HG03432 (cell line): Measurements from ENCODE around the gene BPTF.
"Not testable (repeated sequence)": the region's sequence is repeated elsewhere in the genome, so short reads cannot be mapped to it uniquely, and the experiment has no call there.

Source experiments
- ATAC-seq: cut with Tn5 transposase; IDR thresholded peaks from one replicate; pipeline ENCODE4 v1.9.1; 2021; ENCODE audit warnings: mild to moderate bottlenecking, moderate library complexity; ENCODE audit not compliant: unreplicated experiment

BPTF gene, protein sequence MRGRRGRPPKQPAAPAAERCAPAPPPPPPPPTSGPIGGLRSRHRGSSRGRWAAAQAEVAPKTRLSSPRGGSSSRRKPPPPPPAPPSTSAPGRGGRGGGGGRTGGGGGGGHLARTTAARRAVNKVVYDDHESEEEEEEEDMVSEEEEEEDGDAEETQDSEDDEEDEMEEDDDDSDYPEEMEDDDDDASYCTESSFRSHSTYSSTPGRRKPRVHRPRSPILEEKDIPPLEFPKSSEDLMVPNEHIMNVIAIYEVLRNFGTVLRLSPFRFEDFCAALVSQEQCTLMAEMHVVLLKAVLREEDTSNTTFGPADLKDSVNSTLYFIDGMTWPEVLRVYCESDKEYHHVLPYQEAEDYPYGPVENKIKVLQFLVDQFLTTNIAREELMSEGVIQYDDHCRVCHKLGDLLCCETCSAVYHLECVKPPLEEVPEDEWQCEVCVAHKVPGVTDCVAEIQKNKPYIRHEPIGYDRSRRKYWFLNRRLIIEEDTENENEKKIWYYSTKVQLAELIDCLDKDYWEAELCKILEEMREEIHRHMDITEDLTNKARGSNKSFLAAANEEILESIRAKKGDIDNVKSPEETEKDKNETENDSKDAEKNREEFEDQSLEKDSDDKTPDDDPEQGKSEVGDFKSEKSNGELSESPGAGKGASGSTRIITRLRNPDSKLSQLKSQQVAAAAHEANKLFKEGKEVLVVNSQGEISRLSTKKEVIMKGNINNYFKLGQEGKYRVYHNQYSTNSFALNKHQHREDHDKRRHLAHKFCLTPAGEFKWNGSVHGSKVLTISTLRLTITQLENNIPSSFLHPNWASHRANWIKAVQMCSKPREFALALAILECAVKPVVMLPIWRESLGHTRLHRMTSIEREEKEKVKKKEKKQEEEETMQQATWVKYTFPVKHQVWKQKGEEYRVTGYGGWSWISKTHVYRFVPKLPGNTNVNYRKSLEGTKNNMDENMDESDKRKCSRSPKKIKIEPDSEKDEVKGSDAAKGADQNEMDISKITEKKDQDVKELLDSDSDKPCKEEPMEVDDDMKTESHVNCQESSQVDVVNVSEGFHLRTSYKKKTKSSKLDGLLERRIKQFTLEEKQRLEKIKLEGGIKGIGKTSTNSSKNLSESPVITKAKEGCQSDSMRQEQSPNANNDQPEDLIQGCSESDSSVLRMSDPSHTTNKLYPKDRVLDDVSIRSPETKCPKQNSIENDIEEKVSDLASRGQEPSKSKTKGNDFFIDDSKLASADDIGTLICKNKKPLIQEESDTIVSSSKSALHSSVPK (N-terminal part only)

DNA sequence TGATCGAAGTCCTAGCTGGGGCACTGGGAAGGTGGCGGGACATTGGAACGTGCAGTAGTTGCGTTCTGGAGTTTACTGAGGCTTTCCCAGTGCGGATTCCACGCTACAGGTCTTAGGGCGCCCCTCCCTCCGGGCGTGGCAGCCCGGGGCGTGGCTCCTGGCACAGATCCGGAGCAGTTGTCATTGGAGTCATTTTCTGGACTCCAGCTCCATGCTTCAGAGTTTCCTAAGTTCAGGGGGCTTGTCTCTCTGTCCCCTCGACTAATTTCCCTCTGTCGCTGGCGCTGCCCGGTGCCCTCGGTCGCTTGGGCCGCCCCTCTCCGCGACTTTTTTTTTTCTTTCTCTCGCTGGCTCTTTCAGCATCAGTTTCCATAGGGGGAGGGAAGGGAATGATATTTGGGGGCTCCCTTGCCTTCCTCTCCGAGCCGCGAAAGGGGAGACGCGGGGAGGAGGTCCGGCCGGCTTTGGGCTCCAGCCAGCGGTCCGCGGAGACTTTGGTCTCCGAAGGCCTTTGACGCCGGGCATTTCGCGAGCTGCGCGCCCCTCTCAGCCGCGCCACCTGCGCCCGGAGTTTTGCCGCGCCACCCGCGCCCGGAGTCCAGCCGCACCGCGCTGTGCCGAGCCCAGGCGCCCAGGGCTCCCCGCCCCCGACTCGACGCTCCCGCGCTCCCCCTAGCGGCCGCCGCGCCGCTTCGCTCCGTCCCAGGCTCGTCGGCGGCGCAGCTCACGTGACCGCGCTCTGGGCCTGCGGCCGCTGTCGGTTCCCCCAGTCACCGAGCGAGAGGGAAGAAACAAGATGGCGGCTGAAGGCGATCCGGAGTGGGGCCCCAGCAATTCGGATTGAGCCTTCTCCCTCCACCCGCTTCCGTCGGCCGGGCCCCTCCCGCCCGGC is at the start of gene BPTF:
BPTF (plus strand) TSS at position 769 of the 892 bp plus-strand sequence. CDS start 222 bp downstream, outside the sequence.
- peak; percentile 86 for ATAC-seq

DNA sequence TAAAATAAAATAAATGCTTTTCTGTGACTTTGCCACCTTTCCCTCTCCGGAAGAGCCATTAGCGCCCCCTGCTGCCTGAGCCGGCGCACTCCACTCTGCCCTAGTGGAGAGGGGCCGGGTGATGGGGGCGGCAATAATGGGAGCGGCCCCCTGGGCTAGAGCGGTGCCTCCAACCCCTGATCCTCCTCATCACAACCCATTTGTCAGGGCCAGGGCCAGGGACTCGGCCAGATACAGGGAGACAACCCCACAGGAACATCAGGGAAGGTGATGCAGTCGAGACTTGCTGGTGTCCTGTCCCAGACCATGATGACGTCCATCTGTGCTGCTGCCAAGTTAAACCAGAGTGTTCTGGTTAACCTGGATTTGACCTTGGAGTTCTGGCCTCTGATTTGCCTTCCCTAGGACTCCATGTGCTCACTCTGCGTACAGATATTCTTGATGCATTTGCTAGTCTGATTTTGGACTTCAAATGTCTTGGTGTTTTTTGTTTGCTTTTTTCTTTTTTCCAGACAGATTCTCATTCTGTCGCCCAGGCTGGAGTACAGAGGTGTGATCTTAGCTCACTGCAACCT is 46.1 kb upstream of the BPTF start:
- no peak for ATAC-seq

- ATAC-seq, result no peak
Measured at GRCh38 chr17:67784364-67785121, 40.8 kb upstream of the BPTF start.

DNA sequence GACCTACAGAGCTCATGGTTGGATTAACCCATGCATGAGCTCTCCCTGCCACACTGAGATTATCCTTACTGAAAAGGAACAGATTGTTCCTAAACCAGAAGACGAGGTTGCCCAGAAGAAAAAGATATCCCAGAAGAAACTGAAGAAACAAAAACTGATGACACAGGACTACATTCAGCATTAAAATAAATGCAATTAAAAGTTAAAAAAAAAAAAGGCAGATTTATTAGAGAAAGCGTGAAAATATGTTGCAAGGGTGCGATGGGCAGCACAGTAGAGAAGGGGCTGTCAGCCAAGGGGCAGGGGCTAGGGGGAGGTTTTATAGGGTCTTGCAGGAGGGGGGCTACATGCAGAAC is 40.2 kb upstream of the BPTF start:
- ATAC-seq, result no peak

DNA sequence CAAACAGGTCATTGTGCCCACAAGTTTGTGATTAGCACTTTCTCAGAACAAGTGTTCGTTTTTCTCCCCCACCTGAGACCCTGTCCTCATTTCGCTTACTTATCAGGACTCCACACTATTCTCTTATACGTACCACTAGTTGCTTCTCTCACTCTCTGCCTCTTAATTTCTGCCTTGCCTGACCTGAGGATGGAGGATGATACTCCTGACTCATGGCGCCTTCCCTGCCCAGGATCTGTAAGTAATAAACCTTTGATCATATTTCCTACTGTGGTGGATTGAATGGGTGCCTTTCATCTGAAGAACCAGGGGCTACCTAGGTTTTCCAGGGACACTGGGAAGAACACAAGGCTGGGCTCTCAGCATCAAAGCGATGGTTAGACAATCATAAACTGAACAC is 39.8 kb upstream of the BPTF start:
- ATAC-seq, result no peak

DNA sequence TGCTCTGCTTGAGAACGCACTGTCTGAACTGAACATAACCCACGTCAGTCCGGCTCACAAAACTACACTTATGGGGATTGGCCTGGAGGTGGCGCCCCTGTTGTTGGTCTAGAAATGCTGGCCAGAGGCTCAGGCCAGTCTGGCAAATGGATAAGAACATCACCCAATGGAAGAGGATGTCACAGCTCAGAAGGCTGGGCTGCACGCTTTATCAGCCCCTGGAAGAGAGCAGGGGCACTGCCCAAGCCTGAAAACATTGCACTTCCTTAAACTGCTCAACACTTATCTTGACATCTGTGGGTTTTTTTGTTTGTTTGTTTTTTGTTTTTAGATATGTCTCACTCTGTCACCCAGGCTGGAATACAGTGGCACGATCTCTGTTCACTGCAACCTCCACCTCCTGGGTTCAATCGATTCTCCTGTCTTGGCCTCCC is 24.8 kb upstream of the BPTF start:
- ATAC-seq, result peak; percentile 87

DNA sequence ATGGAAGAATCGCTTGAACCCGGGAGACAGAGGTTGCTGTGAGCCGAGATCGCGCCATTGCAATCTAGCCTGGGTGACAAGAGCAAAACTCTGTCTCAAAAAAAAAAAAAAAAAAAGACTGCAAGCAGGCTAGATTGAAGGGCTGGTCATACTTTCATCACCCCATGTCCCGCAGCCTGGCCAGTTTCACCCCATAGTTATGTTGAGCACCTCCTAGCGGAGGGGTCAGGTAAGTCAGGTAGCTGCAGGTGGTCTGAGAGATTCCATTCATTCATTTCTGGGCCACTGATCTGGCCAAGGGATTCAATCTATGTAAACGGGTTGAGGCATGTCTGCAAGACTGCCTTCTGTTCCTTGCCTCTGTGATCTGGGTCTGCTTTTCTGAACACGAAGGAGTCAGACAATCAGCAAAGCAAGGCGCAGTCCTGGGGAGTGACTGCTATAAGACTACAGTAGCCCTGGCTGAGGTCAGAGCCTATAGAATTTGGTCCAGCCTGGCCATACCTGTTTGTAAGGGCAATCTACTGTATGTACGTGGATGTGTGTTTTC is 23.6 kb upstream of the BPTF start:
- ATAC-seq, result no peak

DNA sequence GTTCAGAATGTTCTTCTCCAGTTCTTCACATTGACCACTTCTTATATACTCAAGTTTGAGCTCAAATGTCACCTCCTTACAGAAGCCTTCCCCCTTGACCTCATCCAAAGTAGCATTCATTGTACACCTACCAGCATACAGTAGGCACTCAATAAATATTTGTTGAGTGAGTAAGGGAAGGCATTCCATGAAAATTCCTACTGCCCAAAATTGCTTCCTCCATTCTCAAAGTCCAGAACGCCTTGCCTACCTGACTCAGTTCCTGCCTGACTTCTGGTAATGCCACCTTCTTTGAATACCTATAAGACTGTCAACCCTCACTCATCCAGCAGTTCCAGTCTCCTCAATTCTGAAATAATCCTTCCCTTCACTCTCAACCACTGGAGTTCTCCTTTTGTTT is 14.8 kb upstream of the BPTF start:
- ATAC-seq, result no peak

- not testable (repeated sequence) for ATAC-seq
Measured at GRCh38 chr17:67812380-67812779, 12.9 kb upstream of the BPTF start.

GRCh38 chr17:67813803-67814180 is 11.5 kb upstream of the BPTF start:
- no peak for ATAC-seq

- peak; percentile 73 for ATAC-seq
Measured at GRCh38 chr17:67818110-67819002, 6.9 kb upstream of the BPTF start.

- ATAC-seq, result no peak
Measured at GRCh38 chr17:67819722-67820121, 5.6 kb upstream of the BPTF start.

GRCh38 chr17:67821871-67822367 is 3.4 kb upstream of the BPTF start:
- no peak for ATAC-seq

- peak; percentile 44 for ATAC-seq
Measured at GRCh38 chr17:67825627-67826601, 611 bp downstream of the BPTF start.

- ATAC-seq, result no peak
Measured at GRCh38 chr17:67829331-67829730, 4.0 kb downstream of the BPTF start.

GRCh38 chr17:67830440-67830839 is 5.1 kb downstream of the BPTF start:
- ATAC-seq, result no peak
